DOHH2 (cell line): ENCODE data around the gene TCERG1L.

Experiments used
- H3F3A ChIP-seq: fragments of 200-600 bp; sonication (generic), shearing (Covaris generic); 2 replicates; pipeline ENCODE4 v1.6.0; 2016; ENCODE audit warnings: antibody characterized with exemption, mild to moderate bottlenecking; ENCODE audit not compliant: control insufficient read depth, insufficient read depth
- H3K27ac ChIP-seq: fragments of 200-600 bp; sonication (generic); 2 replicates; pipeline ENCODE4 v1.5.1; 2014; ENCODE audit warnings: low read depth, mild to moderate bottlenecking, low read length, moderate library complexity
- H3K27me3 ChIP-seq: fragments of 200-600 bp; sonication (generic); 2 replicates; pipeline ENCODE4 v1.6.1; 2014; ENCODE audit warnings: mild to moderate bottlenecking, low read length, mixed read lengths; ENCODE audit not compliant: control insufficient read depth
- H3K36me3 ChIP-seq: fragments of 200-600 bp; sonication (generic); 2 replicates; pipeline ENCODE4 v1.6.1; 2014; ENCODE audit warnings: mild to moderate bottlenecking, low read length, moderate library complexity, mixed read lengths; ENCODE audit not compliant: control insufficient read depth
- H3K4me1 ChIP-seq: fragments of 200-600 bp; sonication (generic); 2 replicates; pipeline ENCODE4 v1.6.1; 2014; ENCODE audit warnings: mild to moderate bottlenecking, low read length, mixed read lengths; ENCODE audit not compliant: control insufficient read depth
- H3K4me2 ChIP-seq: fragments of 200-600 bp; sonication (generic); 2 replicates; pipeline ENCODE4 v1.6.0; 2014; ENCODE audit warnings: mild to moderate bottlenecking, low read length, moderate library complexity
- H3K4me3 ChIP-seq: fragments of 200-600 bp; sonication (generic); 2 replicates; pipeline ENCODE4 v1.5.1; 2014; ENCODE audit warnings: mild to moderate bottlenecking, low read length, mixed read lengths
- H3K79me2 ChIP-seq: fragments of 200-600 bp; sonication (generic); 2 replicates; pipeline ENCODE4 v1.6.1; 2014; ENCODE audit warnings: mild to moderate bottlenecking, low read length, mixed read lengths; ENCODE audit not compliant: control insufficient read depth
- H3K9me2 ChIP-seq: fragments of 200-600 bp; sonication (generic); replicated peaks from 2 replicates; pipeline ENCODE4 v1.6.1; 2014; ENCODE audit warnings: mild to moderate bottlenecking, low read length, mixed read lengths; ENCODE audit not compliant: control insufficient read depth
- H3K9me3 ChIP-seq: fragments of 200-600 bp; sonication (generic); 2 replicates; pipeline ENCODE4 v1.6.1; 2014; ENCODE audit warnings: antibody characterized with exemption, low read length, mixed read lengths; ENCODE audit not compliant: control insufficient read depth, insufficient read depth
- H4K20me1 ChIP-seq: fragments of 200-600 bp; sonication (generic); 2 replicates; pipeline ENCODE4 v1.6.0; 2014; ENCODE audit warnings: low read depth, mild to moderate bottlenecking, antibody characterized with exemption, low read length, moderate library complexity; ENCODE audit not compliant: control insufficient read depth, insufficient read depth
- EZH2phosphoT487 ChIP-seq: fragments of 200-600 bp; sonication (generic); IDR thresholded peaks from 2 replicates; pipeline ENCODE4 v1.6.1; 2017; ENCODE audit warnings: borderline replicate concordance, mild to moderate bottlenecking, antibody characterized with exemption, low read length, moderate library complexity, mixed read lengths
- TF ChIP-seq, protein P1 (sequence below): fragments of 200-600 bp; sonication (generic); IDR thresholded peaks from one replicate; pipeline ENCODE4 v1.5.1; 2014; ENCODE audit warnings: antibody characterized with exemption, mild to moderate bottlenecking, low read depth, low read length; ENCODE audit not compliant: poor library complexity, severe bottlenecking

The TCERG1L gene

DNA sequence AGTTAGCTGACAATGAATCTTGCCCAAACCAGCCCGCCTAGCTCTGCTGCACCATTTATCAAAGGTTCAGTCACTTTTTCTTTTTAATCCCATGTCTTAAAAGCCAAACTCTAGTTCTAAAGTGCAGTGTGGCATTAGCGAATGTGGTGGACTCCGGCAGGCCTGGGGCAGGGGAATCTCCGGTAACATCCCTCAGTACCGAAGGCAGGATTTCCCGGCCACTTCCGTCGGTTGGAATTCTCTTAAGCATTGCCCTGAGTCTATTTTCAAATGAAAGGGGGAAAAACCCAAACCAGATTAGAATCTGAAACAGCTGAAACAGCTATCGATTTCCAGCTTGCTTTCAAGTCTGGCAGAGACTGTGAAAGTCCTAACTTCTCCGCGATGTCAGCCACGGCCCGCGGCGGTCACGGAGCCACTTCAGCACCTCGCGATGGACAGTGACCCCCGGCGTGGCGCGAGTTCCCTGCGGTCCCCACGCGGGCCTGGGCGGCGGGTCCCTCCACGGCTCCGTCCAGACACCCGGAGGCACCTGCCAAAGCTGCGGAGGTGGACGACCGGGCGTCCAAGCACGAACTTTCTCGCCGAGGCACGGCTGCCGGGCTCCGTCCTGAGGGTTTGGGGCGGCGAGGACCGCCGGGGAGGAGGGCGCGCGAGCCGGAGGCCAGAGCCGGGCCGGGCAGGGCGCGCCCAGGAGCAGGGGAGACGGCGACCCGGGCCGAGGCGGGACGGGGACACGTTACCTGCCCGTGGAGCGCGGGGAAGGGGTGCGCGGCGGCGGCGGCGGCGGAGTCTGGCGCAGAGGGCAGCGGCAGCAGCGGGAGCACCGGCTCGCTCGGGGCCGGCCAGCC, 745 bp downstream of the TCERG1L start:
- H3K4me2 ChIP-seq: no peak overlapping the region
- H3F3A ChIP-seq: no peaks in the 10 kb centered on the region
- no peaks in the 10 kb centered on the region for H4K20me1 ChIP-seq
- H3K4me1 ChIP-seq: no peaks in the 10 kb centered on the region
- H3K9me2 ChIP-seq: no peaks in the 10 kb centered on the region; the same call in 1 of the 2 replicates
- H3K27me3 ChIP-seq: no peaks in the 10 kb centered on the region
- no peak overlapping the region for H3K4me3 ChIP-seq
- H3K27ac ChIP-seq: no peak overlapping the region
- H3K9me3 ChIP-seq: no peaks in the 10 kb centered on the region; the same call in 1 of the 2 replicates
- no peaks in the 10 kb centered on the region for H3K79me2 ChIP-seq
- H3K36me3 ChIP-seq: no peaks in the 10 kb centered on the region
- TF ChIP-seq, protein P1, sequence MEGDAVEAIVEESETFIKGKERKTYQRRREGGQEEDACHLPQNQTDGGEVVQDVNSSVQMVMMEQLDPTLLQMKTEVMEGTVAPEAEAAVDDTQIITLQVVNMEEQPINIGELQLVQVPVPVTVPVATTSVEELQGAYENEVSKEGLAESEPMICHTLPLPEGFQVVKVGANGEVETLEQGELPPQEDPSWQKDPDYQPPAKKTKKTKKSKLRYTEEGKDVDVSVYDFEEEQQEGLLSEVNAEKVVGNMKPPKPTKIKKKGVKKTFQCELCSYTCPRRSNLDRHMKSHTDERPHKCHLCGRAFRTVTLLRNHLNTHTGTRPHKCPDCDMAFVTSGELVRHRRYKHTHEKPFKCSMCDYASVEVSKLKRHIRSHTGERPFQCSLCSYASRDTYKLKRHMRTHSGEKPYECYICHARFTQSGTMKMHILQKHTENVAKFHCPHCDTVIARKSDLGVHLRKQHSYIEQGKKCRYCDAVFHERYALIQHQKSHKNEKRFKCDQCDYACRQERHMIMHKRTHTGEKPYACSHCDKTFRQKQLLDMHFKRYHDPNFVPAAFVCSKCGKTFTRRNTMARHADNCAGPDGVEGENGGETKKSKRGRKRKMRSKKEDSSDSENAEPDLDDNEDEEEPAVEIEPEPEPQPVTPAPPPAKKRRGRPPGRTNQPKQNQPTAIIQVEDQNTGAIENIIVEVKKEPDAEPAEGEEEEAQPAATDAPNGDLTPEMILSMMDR: no peak
- no peak for TF ChIP-seq EZH2phosphoT487

DNA sequence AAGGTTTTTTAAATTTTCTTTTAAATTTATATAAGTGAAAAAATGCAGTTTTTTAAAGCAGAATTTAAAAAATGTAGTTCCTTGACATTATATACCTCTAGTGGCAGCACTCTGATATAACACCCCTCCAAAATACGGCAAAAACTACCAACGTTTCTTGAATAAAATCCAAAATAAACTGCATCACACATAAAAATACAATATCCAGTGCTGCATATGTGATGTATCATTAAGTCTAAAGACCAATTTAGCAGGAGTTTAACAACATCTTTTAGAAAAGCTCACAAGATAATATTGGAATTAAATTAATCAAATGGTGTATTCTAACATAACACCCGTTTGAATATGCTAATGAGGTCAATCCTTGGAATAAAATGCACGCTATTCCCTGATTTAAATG, 1.4 kb downstream of the TCERG1L start:
- H3K27me3 ChIP-seq: no peaks in the 10 kb centered on the region
- H3K4me2 ChIP-seq: no peak overlapping the region
- no peaks in the 10 kb centered on the region for H3F3A ChIP-seq
- no peaks in the 10 kb centered on the region; the same call in 1 of the 2 replicates for H3K9me2 ChIP-seq
- H3K79me2 ChIP-seq: no peaks in the 10 kb centered on the region
- no peaks in the 10 kb centered on the region for H3K4me1 ChIP-seq
- no peaks in the 10 kb centered on the region; the same call in 1 of the 2 replicates for H3K9me3 ChIP-seq
- H4K20me1 ChIP-seq: no peaks in the 10 kb centered on the region
- TF ChIP-seq, protein P1: no peak
- no peak for TF ChIP-seq EZH2phosphoT487
- H3K27ac ChIP-seq: no peak overlapping the region
- H3K36me3 ChIP-seq: no peaks in the 10 kb centered on the region
- H3K4me3 ChIP-seq: no peak overlapping the region

DNA sequence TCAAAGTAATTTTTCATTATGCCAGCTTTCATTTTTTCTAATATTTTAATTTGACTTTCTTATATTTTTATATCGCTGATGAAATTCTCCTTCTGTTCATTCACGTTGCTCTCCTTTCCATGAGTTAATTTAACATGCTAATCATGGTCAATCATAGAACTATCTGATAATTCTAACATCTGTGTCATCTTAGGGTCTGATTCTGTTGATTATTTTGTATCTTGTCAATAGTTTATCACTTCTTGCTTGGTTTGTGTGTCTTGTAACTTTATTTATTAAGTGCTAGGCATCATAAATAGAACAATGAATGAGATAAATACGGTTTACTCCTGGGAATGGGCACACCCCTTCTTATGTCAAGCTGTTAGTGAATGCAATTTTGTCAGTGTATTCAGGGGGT, 11.0 kb downstream of the TCERG1L start:
- Histone ChIP-seq H4K20me1 (no peaks in the 10 kb centered on the region), H3K9me2 (no peaks in the 10 kb centered on the region), H3K4me1 (no peaks in the 10 kb centered on the region), H3F3A (no peaks in the 10 kb centered on the region), H3K27ac (no peak overlapping the region), H3K4me2 (no peak overlapping the region), H3K4me3 (no peak overlapping the region), H3K9me3 (no peaks in the 10 kb centered on the region), H3K36me3 (no peaks in the 10 kb centered on the region), H3K79me2 (no peaks in the 10 kb centered on the region), H3K27me3 (no peaks in the 10 kb centered on the region)
- no peak for TF ChIP-seq EZH2phosphoT487
- TF ChIP-seq, protein P1: no peak
